ENCODE results near the gene FGB. TPM values are rescaled to one million over a fixed set of nuclear protein-coding genes. Genes with fewer than 3 reads are reported as not detected.

Gene FGB
- polyA plus RNA-seq, 2 of the 4 experiments (the other 2 are of a cell fraction) = 13.8 to 169 TPM

GRCh38 chr4:154603033-154603943 is 40.5 kb downstream of the FGB start:
- no peak for ATAC-seq
- H3K4me3 ChIP-seq = no peak overlapping the region
- H3K27ac ChIP-seq = no peak overlapping the region
- no peak for TF ChIP-seq ESRRA (IDR thresholded peaks at IDR 0.05; ENCODE audit: borderline replicate concordance, low read length)
- no peak for TF ChIP-seq BCL3 (IDR thresholded peaks at IDR 0.05)
- TF ChIP-seq ZSCAN20 (CRISPR knock-in tag; IDR thresholded peaks at IDR 0.05) = no peak
- TF ChIP-seq ZFP36 (IDR thresholded peaks at IDR 0.05; ENCODE audit: borderline replicate concordance, partially characterized antibody) = no peak
- TF ChIP-seq EHMT2 (IDR thresholded peaks at IDR 0.05; ENCODE audit: low read depth) = no peak
- no peak for TF ChIP-seq HOXB13 (CRISPR knock-in tag; IDR thresholded peaks at IDR 0.05; ENCODE audit: low read depth)
- TF ChIP-seq USF2 (IDR thresholded peaks at IDR 0.05) = no peak
- no peak for TF ChIP-seq TFCP2L1 (CRISPR knock-in tag; IDR thresholded peaks at IDR 0.05)
- TF ChIP-seq PBX3 (IDR thresholded peaks at IDR 0.05) = no peak
- TF ChIP-seq SREBF2 (IDR thresholded peaks at IDR 0.05) = no peak
- TF ChIP-seq GATA3 (IDR thresholded peaks at IDR 0.05; ENCODE audit: borderline replicate concordance) = no peak
- no peak for TF ChIP-seq HMGXB4 (CRISPR knock-in tag; IDR thresholded peaks at IDR 0.05; ENCODE audit: borderline replicate concordance)
- TF ChIP-seq ELK1 (IDR thresholded peaks at IDR 0.05; ENCODE audit: low read depth, low read length) = no peak
- TF ChIP-seq FOSB (CRISPR knock-in tag; IDR thresholded peaks at IDR 0.05) = no peak
- TF ChIP-seq E2F6 (IDR thresholded peaks at IDR 0.05; ENCODE audit: borderline replicate concordance, low read depth) = no peak
- no peak for TF ChIP-seq HOXA7 (CRISPR knock-in tag; IDR thresholded peaks at IDR 0.05)
- no peak for TF ChIP-seq RNF2 (IDR thresholded peaks at IDR 0.05; ENCODE audit: borderline replicate concordance, low read depth)
- no peak for TF ChIP-seq RFX5 (IDR thresholded peaks at IDR 0.05)
- TF ChIP-seq EP300 (IDR thresholded peaks at IDR 0.05) = no peak
- ChIA-PET POLR2A (no interaction called here), CTCF (interaction anchor here (1.6 kb wide), 1 partner anchor 204 kb away, joined by 4 read pairs; no protein-coding TSS in a partner anchor)
- 91% methylated on average over 6 of the region's 6 CpGs for WGBS (ENCODE audit: missing lambda C conversion rate)
- no peak overlapping the region for H3K4me2 ChIP-seq
- H3K9me3 ChIP-seq = no peaks in the 10 kb centered on the region
- H3K4me1 ChIP-seq = peaks cover 12% of the 10 kb centered on the region
- no peak for FAIRE-seq
- no peak for DNase-seq (ENCODE audit: low read depth in 1 of 2, low spot score in 1 of 2)

All from A549 (cell line).